ENCODE results near the gene PDAP1.

PDAP1 gene

GRCh38 chr7:99379043-99379577 is 29.3 kb downstream of the PDAP1 start:
- peak overlapping the region; percentile 23 for H3K4me3 ChIP-seq (ENCODE audit: low read length)
- H3K27me3 ChIP-seq (ENCODE audit: control insufficient read depth, insufficient read depth, low read length) = no peaks in the 10 kb centered on the region
- peak overlapping the region; percentile 70 for H3K27ac ChIP-seq (ENCODE audit: low read depth, low read length)
- H3K4me1 ChIP-seq (ENCODE audit: control insufficient read depth, insufficient read depth, low read length) = peaks cover 7% of the 10 kb centered on the region
- H3K36me3 ChIP-seq (ENCODE audit: control insufficient read depth, insufficient read depth, low read length) = no peaks in the 10 kb centered on the region
- no peak overlapping the region for H3K9ac ChIP-seq (ENCODE audit: low read length)

GRCh38 chr7:99375070-99375807 is 33.2 kb downstream of the PDAP1 start:
- peak overlapping the region; percentile 74 for H3K27ac ChIP-seq (ENCODE audit: low read depth, low read length)
- peak overlapping the region; percentile 71 for H3K4me3 ChIP-seq (ENCODE audit: low read length)
- no peaks in the 10 kb centered on the region for H3K27me3 ChIP-seq (ENCODE audit: control insufficient read depth, insufficient read depth, low read length)
- no peak overlapping the region for H3K9ac ChIP-seq (ENCODE audit: low read length)
- no peaks in the 10 kb centered on the region for H3K36me3 ChIP-seq (ENCODE audit: control insufficient read depth, insufficient read depth, low read length)
- peaks cover 5% of the 10 kb centered on the region for H3K4me1 ChIP-seq (ENCODE audit: control insufficient read depth, insufficient read depth, low read length)

- peaks cover 4% of the 10 kb centered on the region for H3K4me1 ChIP-seq (ENCODE audit: control insufficient read depth, insufficient read depth, low read length)
These were observed 34.0 kb downstream of the PDAP1 start, which contains the start of gene ARPC1B for GRCh38 chr7:99374111-99375064. ARPC1B (plus strand) TSS chr7:99374730; CDS start chr7:99385715, 10,985 bp downstream.

GRCh38 chr7:99373091-99374066 is 35.0 kb downstream of the PDAP1 start:
- no peaks in the 10 kb centered on the region for H3K4me1 ChIP-seq (ENCODE audit: control insufficient read depth, insufficient read depth, low read length)
- peak overlapping the region; percentile 72 for H3K27ac ChIP-seq (ENCODE audit: low read depth, low read length)
- peak overlapping the region; percentile 72 for H3K4me3 ChIP-seq (ENCODE audit: low read length)
- no peaks in the 10 kb centered on the region for H3K27me3 ChIP-seq (ENCODE audit: control insufficient read depth, insufficient read depth, low read length)
- peaks cover 3% of the 10 kb centered on the region for H3K36me3 ChIP-seq (ENCODE audit: control insufficient read depth, insufficient read depth, low read length)
- H3K9ac ChIP-seq (ENCODE audit: low read length) = no peak overlapping the region

More at GRCh38 chr7:99374111-99375064, 34.0 kb downstream of the PDAP1 start, which contains the start of gene ARPC1B:
- peak within 1 kb of the TSS; percentile 72 for H3K4me3 ChIP-seq (ENCODE audit: low read length)
- H3K36me3 ChIP-seq (ENCODE audit: control insufficient read depth, insufficient read depth, low read length) = peaks cover under 1% of the 10 kb centered on the region
- peak within 1 kb of the TSS; percentile 74 for H3K27ac ChIP-seq (ENCODE audit: low read depth, low read length)
- no peak within 1 kb of the TSS for H3K9ac ChIP-seq (ENCODE audit: low read length)
- no peaks in the 10 kb centered on the region for H3K27me3 ChIP-seq (ENCODE audit: control insufficient read depth, insufficient read depth, low read length)

GRCh38 chr7:99372275-99373090 is 35.9 kb downstream of the PDAP1 start:
- no peaks in the 10 kb centered on the region for H3K4me1 ChIP-seq (ENCODE audit: control insufficient read depth, insufficient read depth, low read length)
- no peaks in the 10 kb centered on the region for H3K27me3 ChIP-seq (ENCODE audit: control insufficient read depth, insufficient read depth, low read length)
- H3K9ac ChIP-seq (ENCODE audit: low read length) = no peak overlapping the region
- peaks cover 3% of the 10 kb centered on the region for H3K36me3 ChIP-seq (ENCODE audit: control insufficient read depth, insufficient read depth, low read length)
- no peak overlapping the region for H3K4me3 ChIP-seq (ENCODE audit: low read length)
- no peak overlapping the region for H3K27ac ChIP-seq (ENCODE audit: low read depth, low read length)

GRCh38 chr7:99371376-99371920 is 36.9 kb downstream of the PDAP1 start:
- Histone ChIP-seq H3K36me3 (ENCODE audit: control insufficient read depth, insufficient read depth, low read length) (peaks cover 3% of the 10 kb centered on the region), H3K27ac (ENCODE audit: low read depth, low read length) (no peak overlapping the region), H3K27me3 (ENCODE audit: control insufficient read depth, insufficient read depth, low read length) (no peaks in the 10 kb centered on the region), H3K4me3 (ENCODE audit: low read length) (no peak overlapping the region), H3K9ac (ENCODE audit: low read length) (no peak overlapping the region), H3K4me1 (ENCODE audit: control insufficient read depth, insufficient read depth, low read length) (no peaks in the 10 kb centered on the region)

GRCh38 chr7:99369767-99370391 is 38.5 kb downstream of the PDAP1 start:
- no peak overlapping the region for H3K9ac ChIP-seq (ENCODE audit: low read length)
- H3K27ac ChIP-seq (ENCODE audit: low read depth, low read length) = no peak overlapping the region

GRCh38 chr7:99368750-99369389 is 39.5 kb downstream of the PDAP1 start:
- H3K36me3 ChIP-seq (ENCODE audit: control insufficient read depth, insufficient read depth, low read length) = peaks cover 16% of the 10 kb centered on the region
- H3K4me3 ChIP-seq (ENCODE audit: low read length) = no peak overlapping the region
- no peaks in the 10 kb centered on the region for H3K4me1 ChIP-seq (ENCODE audit: control insufficient read depth, insufficient read depth, low read length)
- H3K27me3 ChIP-seq (ENCODE audit: control insufficient read depth, insufficient read depth, low read length) = no peaks in the 10 kb centered on the region
- no peak overlapping the region for H3K9ac ChIP-seq (ENCODE audit: low read length)
- no peak overlapping the region for H3K27ac ChIP-seq (ENCODE audit: low read depth, low read length)

More at GRCh38 chr7:99369767-99370391, 38.5 kb downstream of the PDAP1 start:
- Histone ChIP-seq H3K4me3 (ENCODE audit: low read length) (no peak overlapping the region), H3K4me1 (ENCODE audit: control insufficient read depth, insufficient read depth, low read length) (no peaks in the 10 kb centered on the region), H3K27me3 (ENCODE audit: control insufficient read depth, insufficient read depth, low read length) (no peaks in the 10 kb centered on the region), H3K36me3 (ENCODE audit: control insufficient read depth, insufficient read depth, low read length) (peaks cover 10% of the 10 kb centered on the region)

- peaks cover 25% of the 10 kb centered on the region for H3K36me3 ChIP-seq (ENCODE audit: control insufficient read depth, insufficient read depth, low read length)
- H3K9ac ChIP-seq (ENCODE audit: low read length) = no peak overlapping the region
These were observed 41.8 kb downstream of the PDAP1 start for GRCh38 chr7:99366646-99367045.

More at GRCh38 chr7:99366646-99367045, 41.8 kb downstream of the PDAP1 start:
- no peaks in the 10 kb centered on the region for H3K4me1 ChIP-seq (ENCODE audit: control insufficient read depth, insufficient read depth, low read length)
- no peaks in the 10 kb centered on the region for H3K27me3 ChIP-seq (ENCODE audit: control insufficient read depth, insufficient read depth, low read length)
- no peak overlapping the region for H3K4me3 ChIP-seq (ENCODE audit: low read length)
- no peak overlapping the region for H3K27ac ChIP-seq (ENCODE audit: low read depth, low read length)
